NCI-H1436 (cell line): ENCODE measurements around the gene TRPM1.
"Not testable (repeated sequence)": the region's sequence is repeated elsewhere in the genome, so short reads cannot be mapped to it uniquely, and the experiment has no call there.

Experiments used
- DNase-seq: peaks from one replicate; lab custom pipeline; 2025; lab: John Stamatoyannopoulos, UW

Gene TRPM1

GRCh38 chr15:31116423-31117030 lies 15.0 kb upstream of the TRPM1 start:
- DNase-seq: no peak

GRCh38 chr15:31111091-31111647 lies 9.6 kb upstream of the TRPM1 start:
- no peak for DNase-seq

- no peak for DNase-seq
Observed at GRCh38 chr15:31108836-31109235, 7.3 kb upstream of the TRPM1 start.

GRCh38 chr15:31106495-31107300 lies 5.2 kb upstream of the TRPM1 start:
- no peak for DNase-seq

- no peak for DNase-seq
Observed at GRCh38 chr15:31104003-31104402, 2.5 kb upstream of the TRPM1 start.

- no peak for DNase-seq
Observed at GRCh38 chr15:31102374-31103342, 1.1 kb upstream of the TRPM1 start.

GRCh38 chr15:31102039-31102321 lies 455 bp upstream of the TRPM1 start:
- DNase-seq: no peak

- no peak for DNase-seq
Observed at GRCh38 chr15:31100738-31101137, 787 bp downstream of the TRPM1 start.

GRCh38 chr15:31098953-31099740 lies 2.4 kb downstream of the TRPM1 start:
- DNase-seq: no peak

GRCh38 chr15:31098491-31098917 lies 3.0 kb downstream of the TRPM1 start:
- DNase-seq: no peak

GRCh38 chr15:31096563-31096962 lies 5.0 kb downstream of the TRPM1 start:
- DNase-seq: no peak

GRCh38 chr15:31091481-31091880 lies 10.0 kb downstream of the TRPM1 start:
- no peak for DNase-seq

- no peak for DNase-seq
Observed at GRCh38 chr15:31090766-31091165, 10.8 kb downstream of the TRPM1 start.

- DNase-seq: no peak
Observed at GRCh38 chr15:31089368-31090047, 12.0 kb downstream of the TRPM1 start.

- no peak for DNase-seq
Observed at GRCh38 chr15:31088672-31089367, 12.7 kb downstream of the TRPM1 start.

- not testable (repeated sequence) for DNase-seq
Observed at GRCh38 chr15:31088041-31088440, 13.5 kb downstream of the TRPM1 start.

- no peak for DNase-seq
Observed at GRCh38 chr15:31086344-31086743, 15.2 kb downstream of the TRPM1 start.

- DNase-seq: no peak
Observed at GRCh38 chr15:31085359-31085758, 16.2 kb downstream of the TRPM1 start.

GRCh38 chr15:31084176-31084575 lies 17.3 kb downstream of the TRPM1 start:
- DNase-seq: no peak

- DNase-seq: no peak
Observed at GRCh38 chr15:31083370-31083780, 18.1 kb downstream of the TRPM1 start.
